Caco-2 (cell line): ENCODE measurements around the gene MICALL2. TPM values are rescaled to one million over a fixed set of nuclear protein-coding genes. Genes with fewer than 3 reads are reported as not detected.

Experiments
- BruUV-seq: library from RNA; stranded (reverse); fragments of 400-500 nt; replicated peaks from 2 replicates; lab custom pipeline; 2021; lab: Mats Ljungman, UMichigan
- CTCF ChIA-PET: fragments of 300-600 bp; sonication (Branson Sonifier 250); formaldehyde crosslinking; loops from one replicate; lab custom pipeline; 2022; ENCODE audit warnings: antibody characterized with exemption; lab: Charles Lee
- POLR2A ChIA-PET: fragments of 300-600 bp; sonication (Branson Sonifier 250); formaldehyde crosslinking; loops from one replicate; lab custom pipeline; 2022; ENCODE audit warnings: antibody characterized with exemption; lab: Charles Lee
- DNase-seq, 2 experiments: peaks; one replicate each; pipeline versions ENCODE4 v3.0.0 to v3.0.0-alpha.2; 2020 to 2022
- H3K27me3 ChIP-seq: replicated peaks from 2 replicates; pipeline ENCODE4 v1.6.0; 2011; ENCODE audit warnings: low read length; ENCODE audit not compliant: control insufficient read depth, insufficient read depth
- H3K36me3 ChIP-seq: 2 replicates; pipeline ENCODE4 v1.5.1; 2011; ENCODE audit warnings: low read length; ENCODE audit not compliant: control insufficient read depth, insufficient read depth
- H3K4me1 ChIP-seq: fragments of 250-450 bp; sonication (Bioruptor Pico); 2 replicates; pipeline ENCODE4 v1.5.1; 2020; ENCODE audit warnings: mild to moderate bottlenecking
- H3K4me3 ChIP-seq: 2 replicates; pipeline ENCODE4 v1.5.1; 2011; ENCODE audit warnings: low read depth, mild to moderate bottlenecking, control low read depth, low read length
- H3K9me3 ChIP-seq: fragments of 250-450 bp; sonication (Bioruptor Pico); 2 replicates; pipeline ENCODE4 v1.5.1; 2020; ENCODE audit warnings: mild to moderate bottlenecking, moderate library complexity
- H3K27ac Mint-ChIP-seq: one replicate; pipeline ENCODE4 v1.8.0; 2022; ENCODE audit warnings: mixed read lengths; ENCODE audit not compliant: unreplicated experiment
- H3K27me3 Mint-ChIP-seq: one replicate; pipeline ENCODE4 v1.8.0; 2022; ENCODE audit warnings: mixed read lengths; ENCODE audit not compliant: insufficient read depth, unreplicated experiment
- H3K36me3 Mint-ChIP-seq: one replicate; pipeline ENCODE4 v1.8.0; 2022; ENCODE audit warnings: mild to moderate bottlenecking, mixed read lengths; ENCODE audit not compliant: insufficient read depth, unreplicated experiment
- H3K4me1 Mint-ChIP-seq: one replicate; pipeline ENCODE4 v1.8.0; 2022; ENCODE audit warnings: low read depth, mixed read lengths; ENCODE audit not compliant: unreplicated experiment
- H3K4me3 Mint-ChIP-seq: one replicate; pipeline ENCODE4 v1.8.0; 2022; ENCODE audit warnings: mild to moderate bottlenecking, moderate library complexity, mixed read lengths; ENCODE audit not compliant: unreplicated experiment
- H3K9me3 Mint-ChIP-seq: one replicate; pipeline ENCODE4 v1.8.0; 2022; ENCODE audit warnings: mixed read lengths; ENCODE audit not compliant: unreplicated experiment
- CTCF ChIP-seq, 2 experiments: fragments of 200-600 bp in 1 of 2; IDR thresholded peaks; 1 replicate in 1 of 2; 2 replicates in 1 of 2; pipeline versions ENCODE4 v1.5.1 to v1.8.0; 2011 to 2022; ENCODE audit warnings: antibody characterized with exemption in 1 of 2, control low read depth in 1 of 2, inconsistent platforms in 1 of 2, low read depth in 1 of 2, low read length in 1 of 2, mild to moderate bottlenecking in 1 of 2, moderate library complexity in 1 of 2; ENCODE audit not compliant: insufficient read depth in 1 of 2, severe bottlenecking in 1 of 2, unreplicated experiment in 1 of 2
- intact Hi-C: fragments of 100-400 bp; cut with micrococcal nuclease; formaldehyde crosslinking; loops from one replicate; pipeline ENCODE4 v1.10.0; 2022; ENCODE audit not compliant: unreplicated experiment
- total RNA-seq: library from RNA; stranded (reverse); gene quantifications from 2 replicates; pipeline ENCODE4 v1.2.3, GENCODE V29; 2022

MICALL2 gene
- total RNA-seq, 1 experiment from 2014 or later = 14.7 TPM

GRCh38 chr7:1409555-1409954 is 49.7 kb downstream of the MICALL2 start:
- Mint-ChIP-seq H3K27me3 (peaks cover 10% of the 10 kb centered on the region), H3K27ac (no peak overlapping the region), H3K36me3 (peaks cover 1% of the 10 kb centered on the region), H3K4me3 (no peak overlapping the region), H3K4me1 (no peaks in the 10 kb centered on the region), H3K9me3 (no peaks in the 10 kb centered on the region)
- BruUV-seq = no TSS peak
- no peaks in the 10 kb centered on the region for H3K9me3 ChIP-seq
- POLR2A ChIA-PET = interaction anchor here (0.7 kb wide), 1 partner anchor 122 kb away, joined by 7 read pairs; no protein-coding TSS in a partner anchor
- H3K36me3 ChIP-seq = no peaks in the 10 kb centered on the region
- H3K27me3 ChIP-seq = no peaks in the 10 kb centered on the region
- TF ChIP-seq CTCF (IDR thresholded peaks at IDR 0.05; ENCODE audit: insufficient read depth in 1 of 2, low read depth in 1 of 2, low read length in 1 of 2, severe bottlenecking in 1 of 2, unreplicated experiment in 1 of 2) = no peak
- intact Hi-C loops = no loop called here
- CTCF ChIA-PET = interaction anchor here (1.1 kb wide), 1 partner anchor 23 kb away, joined by 3 read pairs; no protein-coding TSS in a partner anchor
- no peak for DNase-seq
- H3K4me1 ChIP-seq = no peaks in the 10 kb centered on the region
- no peak overlapping the region for H3K4me3 ChIP-seq

GRCh38 chr7:1408466-1408865 is 50.8 kb downstream of the MICALL2 start:
- Mint-ChIP-seq H3K27ac (no peak overlapping the region), H3K27me3 (peaks cover 17% of the 10 kb centered on the region), H3K36me3 (no peaks in the 10 kb centered on the region), H3K4me1 (no peaks in the 10 kb centered on the region), H3K4me3 (no peak overlapping the region), H3K9me3 (no peaks in the 10 kb centered on the region)
- no TSS peak for BruUV-seq
- no peaks in the 10 kb centered on the region for H3K9me3 ChIP-seq
- ChIA-PET CTCF (interaction anchor here (1.3 kb wide), 1 partner anchor 189 kb away, joined by 3 read pairs; no protein-coding TSS in a partner anchor), POLR2A (no interaction called here)
- no peak overlapping the region for H3K4me3 ChIP-seq
- H3K36me3 ChIP-seq = no peaks in the 10 kb centered on the region
- intact Hi-C loops = no loop called here
- TF ChIP-seq CTCF (IDR thresholded peaks at IDR 0.05; ENCODE audit: insufficient read depth in 1 of 2, low read depth in 1 of 2, low read length in 1 of 2, severe bottlenecking in 1 of 2, unreplicated experiment in 1 of 2) = no peak
- H3K4me1 ChIP-seq = no peaks in the 10 kb centered on the region
- no peaks in the 10 kb centered on the region for H3K27me3 ChIP-seq
- no peak for DNase-seq

GRCh38 chr7:1407892-1408291 is 51.4 kb downstream of the MICALL2 start:
- H3K36me3 ChIP-seq = no peaks in the 10 kb centered on the region
- intact Hi-C loops = no loop called here
- H3K27me3 Mint-ChIP-seq = peaks cover 20% of the 10 kb centered on the region
- H3K4me3 ChIP-seq = no peak overlapping the region
- no peak for TF ChIP-seq CTCF (IDR thresholded peaks at IDR 0.05; ENCODE audit: insufficient read depth in 1 of 2, low read depth in 1 of 2, low read length in 1 of 2, severe bottlenecking in 1 of 2, unreplicated experiment in 1 of 2)
- CTCF ChIA-PET = interaction anchor here (1.3 kb wide), 1 partner anchor 189 kb away, joined by 3 read pairs; no protein-coding TSS in a partner anchor
- H3K4me1 Mint-ChIP-seq = no peaks in the 10 kb centered on the region
- no peak for DNase-seq
- POLR2A ChIA-PET = no interaction called here
- no peaks in the 10 kb centered on the region for H3K9me3 ChIP-seq
- no peaks in the 10 kb centered on the region for H3K27me3 ChIP-seq
- no peak overlapping the region for H3K4me3 Mint-ChIP-seq
- no peaks in the 10 kb centered on the region for H3K36me3 Mint-ChIP-seq
- no peak overlapping the region for H3K27ac Mint-ChIP-seq
- no peaks in the 10 kb centered on the region for H3K4me1 ChIP-seq
- no peaks in the 10 kb centered on the region for H3K9me3 Mint-ChIP-seq
- no TSS peak for BruUV-seq
